Right lobe of liver (tissue), 6 donors: ENCODE data around the gene NEDD9. TPM values are rescaled to one million over a fixed set of nuclear protein-coding genes. Genes with fewer than 3 reads are reported as not detected.

Source experiments
- ATAC-seq, 4 donors: fragments of 200-7000 bp; cut with Tn5 transposase; one replicate each; pipeline ENCODE4 v1.9.1; 2020; ENCODE audit warnings: mild to moderate bottlenecking in 4 of 4, moderate library complexity in 4 of 4
- DNase-seq, 3 donors: peaks; one replicate each; pipeline ENCODE4 v3.0.0-alpha.2; 2020
- H3K27ac ChIP-seq, 3 donors: fragments of 200-600 bp; one replicate each; pipeline ENCODE4 v1.8.0; 2022
- H3K27me3 ChIP-seq, 2 donors: fragments of 200-600 bp; one replicate each; pipeline ENCODE4 v1.8.0; 2022
- H3K36me3 ChIP-seq, 4 donors: fragments of 200-600 bp; sonication (generic) in 1 of 4; one replicate each; pipeline versions ENCODE4 v1.5.1 to v1.8.0; 2017 to 2022; ENCODE audit warnings: control low read depth in 1 of 4
- H3K4me1 ChIP-seq, 4 donors: fragments of 200-600 bp; sonication (generic) in 1 of 4; one replicate each; pipeline versions ENCODE4 v1.5.1 to v1.8.0; 2017 to 2022; ENCODE audit warnings: control low read depth in 1 of 4
- H3K4me3 ChIP-seq, 3 donors: fragments of 200-600 bp; one replicate each; pipeline ENCODE4 v1.8.0; 2022
- H3K9me3 ChIP-seq, 4 donors: fragments of 200-600 bp; sonication (generic) in 1 of 4; one replicate each; pipeline versions ENCODE4 v1.5.1 to v1.8.0; 2017 to 2022; ENCODE audit warnings: control low read depth in 1 of 4
- POLR2A ChIP-seq: fragments of 450-650 bp; IDR thresholded peaks from one replicate; pipeline ENCODE4 v1.6.1; 2017; ENCODE audit warnings: antibody characterized with exemption, mild to moderate bottlenecking
- WGBS: methylation state at CpG from one replicate; pipeline ENCODE4 v1.1.6; 2018; ENCODE audit warnings: low coverage, low lambda C conversion rate; ENCODE audit not compliant: insufficient coverage; ENCODE audit errors: missing lambda C conversion rate; 5-methylcytosine and 5-hydroxymethylcytosine counted together
- intact Hi-C, 2 donors: fragments of 100-400 bp; cut with DNase I; formaldehyde crosslinking; loops; one replicate each; pipeline versions ENCODE4 v1.11.2 to v1.14.1; 2022
- total RNA-seq, 6 experiments: library from RNA; depleted of rRNA in 2 of 6; stranded (reverse); fragments of >200 nt in 2 of 6; fragmentation: NEBNext Ultra II Directional in 3 of 6; extraction: Animal tissue kit (Norgen Biotek cat#: 25700) in 3 of 6; gene quantifications; one replicate each; pipeline versions ENCODE4 v1.1.0 to v1.2.4, GENCODE V29; 2016 to 2023
- TF ChIP-seq, protein P1 (sequence below), 4 donors: fragments of 200-600 bp in 3 of 4; fragments of 450-650 bp in 1 of 4; IDR thresholded peaks; one replicate each; pipeline versions ENCODE4 v1.5.1 to v1.8.0; 2016 to 2022; ENCODE audit warnings: antibody characterized with exemption in 4 of 4, mild to moderate bottlenecking in 2 of 4
- donor health status: DM: no; HTN: yes; CAD: no.
- donor health status: DM: no; HTN: no; CAD: no.
- donor health status: DM: no; HTN: no; CAD: no.
- donor health status: DM: no; HTN: yes; CAD: no.
- donor health status: DM: no; HTN: yes; CAD: no.

Gene NEDD9
- total RNA-seq, 6 experiments from 2014 or later = 5.1 to 59.8 (median 26.2) TPM

GRCh38 chr6:11231564-11232192 is 790 bp downstream of the NEDD9 start:
- H3K36me3 ChIP-seq = no peaks in the 10 kb centered on the region
- no peaks in the 10 kb centered on the region for H3K27me3 ChIP-seq
- peak overlapping the region; percentile 61 to 69 (median 65) for H3K4me3 ChIP-seq
- intact Hi-C loops = no loop called here
- H3K4me1 ChIP-seq = peaks cover 0 to 17% (median 0%) of the 10 kb centered on the region in 4 donors
- H3K27ac ChIP-seq = peak overlapping the region; percentile 87 to 95 (median 93)
- TF ChIP-seq, protein P1, sequence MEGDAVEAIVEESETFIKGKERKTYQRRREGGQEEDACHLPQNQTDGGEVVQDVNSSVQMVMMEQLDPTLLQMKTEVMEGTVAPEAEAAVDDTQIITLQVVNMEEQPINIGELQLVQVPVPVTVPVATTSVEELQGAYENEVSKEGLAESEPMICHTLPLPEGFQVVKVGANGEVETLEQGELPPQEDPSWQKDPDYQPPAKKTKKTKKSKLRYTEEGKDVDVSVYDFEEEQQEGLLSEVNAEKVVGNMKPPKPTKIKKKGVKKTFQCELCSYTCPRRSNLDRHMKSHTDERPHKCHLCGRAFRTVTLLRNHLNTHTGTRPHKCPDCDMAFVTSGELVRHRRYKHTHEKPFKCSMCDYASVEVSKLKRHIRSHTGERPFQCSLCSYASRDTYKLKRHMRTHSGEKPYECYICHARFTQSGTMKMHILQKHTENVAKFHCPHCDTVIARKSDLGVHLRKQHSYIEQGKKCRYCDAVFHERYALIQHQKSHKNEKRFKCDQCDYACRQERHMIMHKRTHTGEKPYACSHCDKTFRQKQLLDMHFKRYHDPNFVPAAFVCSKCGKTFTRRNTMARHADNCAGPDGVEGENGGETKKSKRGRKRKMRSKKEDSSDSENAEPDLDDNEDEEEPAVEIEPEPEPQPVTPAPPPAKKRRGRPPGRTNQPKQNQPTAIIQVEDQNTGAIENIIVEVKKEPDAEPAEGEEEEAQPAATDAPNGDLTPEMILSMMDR (IDR thresholded peaks at IDR 0.05) = no peak
- no peak for TF ChIP-seq POLR2A
- WGBS = 13% methylated on average over 6 of the region's 6 CpGs
- no peak for DNase-seq
- peak in 2 of 4 donors; percentile 38 to 54 for ATAC-seq
- no peaks in the 10 kb centered on the region for H3K9me3 ChIP-seq

DNA sequence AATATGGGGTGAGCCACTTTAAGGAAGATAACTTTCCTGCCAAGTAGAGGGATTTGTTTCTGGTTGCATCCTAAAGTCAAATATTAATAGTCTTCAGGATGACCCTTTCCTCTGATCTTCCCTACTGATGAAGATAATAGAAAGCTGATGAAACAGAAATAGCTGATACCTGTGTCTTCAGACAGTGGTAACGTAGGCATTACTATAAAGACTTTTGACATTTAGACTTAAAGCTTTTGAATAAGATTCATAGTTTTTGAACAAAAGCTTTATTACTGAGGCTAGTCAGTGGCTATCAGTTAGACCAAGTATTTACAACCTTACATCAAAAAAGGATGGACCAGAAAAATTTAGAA is 1.4 kb downstream of the NEDD9 start:
- H3K4me1 ChIP-seq = peaks cover 0 to 17% (median 0%) of the 10 kb centered on the region in 4 donors
- no peaks in the 10 kb centered on the region for H3K36me3 ChIP-seq
- WGBS = 55% methylated on average over 1 of the region's 1 CpG
- no peaks in the 10 kb centered on the region for H3K9me3 ChIP-seq
- TF ChIP-seq POLR2A = no peak
- TF ChIP-seq, protein P1 (IDR thresholded peaks at IDR 0.05) = no peak
- no peaks in the 10 kb centered on the region for H3K27me3 ChIP-seq
- ATAC-seq = no peak
- intact Hi-C loops = no loop called here
- DNase-seq = no peak
- H3K4me3 ChIP-seq = peak overlapping the region; percentile 61 to 69 (median 65)
- H3K27ac ChIP-seq = peak overlapping the region; percentile 87 to 95 (median 93)

- H3K27ac ChIP-seq = peak overlapping the region; percentile 87 to 95 (median 93)
- DNase-seq = no peak
These were observed 2.0 kb downstream of the NEDD9 start for GRCh38 chr6:11230158-11231107.

DNA sequence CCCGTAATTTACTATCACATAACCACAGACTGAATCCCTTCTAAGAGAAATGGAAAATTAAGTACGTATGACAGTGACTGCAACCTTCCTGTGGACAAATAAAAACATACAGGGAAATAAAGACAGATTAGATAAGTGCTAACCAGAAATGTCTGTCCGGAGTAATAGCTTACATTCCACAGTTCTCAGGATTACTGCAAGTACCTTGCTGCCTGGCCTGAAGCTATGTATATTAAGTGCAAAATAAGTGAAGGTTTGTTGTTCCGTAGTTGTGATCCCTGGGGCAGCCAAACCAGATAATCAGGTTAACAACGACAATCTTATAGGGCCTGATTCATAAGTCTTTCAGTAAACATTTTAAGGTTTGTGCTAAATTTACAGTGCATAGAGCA is 2.8 kb downstream of the NEDD9 start:
- H3K4me3 ChIP-seq = peak overlapping the region; percentile 30 to 65 (median 61)
- DNase-seq (no peak), ATAC-seq (no peak)
- H3K27me3 ChIP-seq = no peaks in the 10 kb centered on the region
- no peaks in the 10 kb centered on the region for H3K36me3 ChIP-seq
- no peak for TF ChIP-seq POLR2A
- TF ChIP-seq, protein P1 (IDR thresholded peaks at IDR 0.05) = no peak
- WGBS = 55% methylated on average over 5 of the region's 5 CpGs
- no peaks in the 10 kb centered on the region for H3K9me3 ChIP-seq
- H3K27ac ChIP-seq = peak overlapping the region; percentile 87 to 95 (median 93)
- H3K4me1 ChIP-seq = peaks cover 0 to 19% (median 0%) of the 10 kb centered on the region in 4 donors
- intact Hi-C loops = no loop called here

More at GRCh38 chr6:11230158-11231107, 2.0 kb downstream of the NEDD9 start:
- no peak for ATAC-seq
- intact Hi-C loops = no loop called here
- no peaks in the 10 kb centered on the region for H3K36me3 ChIP-seq
- no peaks in the 10 kb centered on the region for H3K9me3 ChIP-seq
- TF ChIP-seq POLR2A = no peak
- TF ChIP-seq, protein P1 (IDR thresholded peaks at IDR 0.05) = no peak
- H3K4me1 ChIP-seq = peaks cover 0 to 17% (median 0%) of the 10 kb centered on the region in 4 donors
- H3K27me3 ChIP-seq = no peaks in the 10 kb centered on the region
- peak overlapping the region; percentile 61 to 69 (median 65) for H3K4me3 ChIP-seq
- WGBS = 57% methylated on average over 9 of the region's 9 CpGs
